HG03280 (cell line): ENCODE results near the gene MEI1.
"Not testable (repeated sequence)": the region's sequence is repeated elsewhere in the genome, so short reads cannot be mapped to it uniquely, and the experiment has no call there.

Experiments
- ATAC-seq: cut with Tn5 transposase; IDR thresholded peaks from one replicate; pipeline ENCODE4 v1.9.1; 2021; ENCODE audit warnings: mild to moderate bottlenecking, moderate library complexity; ENCODE audit not compliant: unreplicated experiment

MEI1 gene

DNA sequence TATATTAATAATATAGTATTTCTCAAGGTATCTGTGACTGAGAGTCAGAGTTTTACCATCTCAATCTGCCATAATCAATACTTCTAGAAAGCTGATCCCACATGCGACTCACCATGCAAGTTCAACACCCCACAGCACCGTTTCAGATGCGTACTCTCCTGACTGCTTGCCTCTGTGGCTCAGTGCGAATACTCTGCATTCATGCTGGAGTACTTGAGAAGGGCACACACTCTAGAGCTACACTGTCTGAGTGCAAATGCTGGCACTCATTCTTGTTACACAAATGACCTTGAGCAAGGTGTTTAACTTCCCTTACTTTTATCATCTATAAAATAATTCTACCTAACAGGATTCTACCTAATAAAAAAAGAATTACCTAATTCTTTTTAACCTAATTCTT is 23.2 kb upstream of the MEI1 start:
- ATAC-seq: no peak

DNA sequence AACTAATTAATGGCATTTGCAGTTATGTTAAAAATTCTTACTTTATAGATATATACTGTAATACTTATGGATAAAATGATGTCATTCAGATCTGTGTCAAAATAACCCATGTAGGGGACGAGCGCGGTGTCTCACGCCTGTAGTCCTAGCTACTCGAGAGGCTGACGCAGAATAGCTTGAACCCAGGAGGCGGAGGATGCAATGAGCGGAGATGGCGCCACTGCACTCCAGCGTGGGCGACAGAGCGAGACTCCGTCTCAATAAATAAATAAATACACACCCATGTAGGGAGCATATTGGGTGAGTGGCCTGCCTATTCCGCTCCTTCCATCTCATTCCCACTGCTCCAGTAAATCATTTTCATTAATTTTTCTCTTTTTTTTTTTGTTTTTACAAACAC is 17.7 kb upstream of the MEI1 start:
- no peak for ATAC-seq

DNA sequence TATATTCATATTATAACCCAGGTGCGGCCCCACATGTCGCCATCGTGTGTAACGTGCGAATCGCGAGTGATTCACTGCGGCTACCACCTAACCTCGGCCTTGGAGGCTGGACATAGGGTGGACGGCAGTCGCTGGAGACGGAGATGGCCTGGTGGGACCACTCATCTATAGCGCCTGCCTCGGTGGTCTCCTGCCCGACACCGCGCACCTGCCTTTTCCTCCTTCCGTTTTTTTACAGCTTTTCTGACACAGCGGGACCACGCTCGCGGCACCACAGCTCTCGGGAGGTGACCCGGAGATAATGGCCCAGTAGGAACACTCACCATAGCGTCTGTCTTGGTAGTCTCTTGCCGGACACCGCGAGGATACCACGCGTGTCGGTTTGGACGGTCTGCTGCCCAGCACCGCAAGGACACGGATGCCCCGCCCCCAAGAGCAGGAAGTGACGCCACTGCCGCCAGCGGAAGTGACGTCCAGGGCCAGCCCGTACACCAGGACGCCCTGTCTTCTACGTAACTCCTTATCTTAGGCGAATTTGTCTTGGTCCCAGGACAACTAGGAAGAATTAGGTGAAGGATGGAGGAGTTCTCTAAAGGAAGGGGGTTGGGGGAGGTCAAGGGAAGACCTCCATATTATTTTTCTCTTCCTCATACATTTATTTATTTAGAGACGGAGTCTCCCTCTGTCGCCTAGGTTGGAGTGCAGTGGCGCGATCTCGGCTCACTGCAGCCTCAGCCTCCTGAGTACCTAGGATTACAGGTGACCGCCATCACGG is 17.1 kb upstream of the MEI1 start:
- peak; percentile 67 for ATAC-seq

DNA sequence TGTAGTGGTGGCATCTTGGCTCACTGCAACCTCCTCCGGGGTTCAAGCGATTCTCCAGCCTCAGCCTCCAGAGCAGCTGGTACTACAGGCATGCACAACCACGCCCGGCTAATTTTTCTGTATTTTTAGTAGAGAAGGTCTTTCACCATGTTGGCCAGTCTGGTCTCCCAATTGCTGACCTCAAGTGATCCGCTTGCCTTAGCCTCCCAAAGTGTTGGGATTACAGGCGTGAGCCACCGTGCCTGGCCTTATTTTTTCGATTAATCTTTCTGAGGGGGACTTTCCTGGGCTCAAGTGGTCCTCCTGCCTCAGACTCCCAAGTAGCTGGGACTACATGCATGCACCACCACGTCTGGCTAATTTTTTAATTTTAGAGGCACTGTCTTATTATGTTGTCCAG is 16.3 kb upstream of the MEI1 start:
- ATAC-seq: no peak

DNA sequence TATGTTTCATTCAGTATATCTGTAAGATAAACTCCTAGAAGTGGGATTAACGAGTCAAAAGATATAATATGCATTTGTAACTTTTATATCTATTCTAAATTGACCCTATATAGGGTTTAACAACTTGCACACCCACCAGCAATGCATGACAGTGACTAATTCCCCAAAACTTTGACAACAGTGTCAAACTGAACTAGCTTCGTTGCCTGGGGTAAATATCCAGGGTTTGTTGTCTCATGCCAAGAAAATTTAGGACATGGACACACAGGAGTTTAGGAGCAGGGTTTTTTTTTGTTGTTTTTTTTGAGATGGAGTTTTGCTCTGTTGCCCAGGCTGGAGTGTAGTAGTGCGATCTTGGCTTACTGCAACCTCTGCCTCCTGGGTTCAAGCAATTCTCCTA is 15.7 kb upstream of the MEI1 start:
- ATAC-seq: no peak

DNA sequence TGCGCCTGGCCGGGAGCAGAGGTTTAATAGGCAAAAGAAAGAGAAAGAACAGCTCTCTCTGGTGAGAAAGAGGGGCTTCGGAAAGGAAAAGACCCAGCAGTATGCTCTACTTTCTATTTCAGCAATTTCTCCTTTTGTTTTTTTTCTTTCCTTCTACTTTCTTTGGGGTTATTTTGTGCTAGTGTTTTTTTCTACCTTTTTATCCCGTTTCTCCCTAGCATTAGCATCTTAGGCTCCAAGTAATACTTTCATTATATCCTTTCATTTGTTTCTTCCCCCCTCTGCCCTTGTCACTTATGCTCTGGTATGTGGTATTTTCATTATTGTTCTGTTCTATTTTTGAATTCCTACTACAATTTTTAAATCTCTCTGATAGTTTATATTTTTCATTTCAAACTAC is 15.1 kb upstream of the MEI1 start:
- ATAC-seq: no peak

DNA sequence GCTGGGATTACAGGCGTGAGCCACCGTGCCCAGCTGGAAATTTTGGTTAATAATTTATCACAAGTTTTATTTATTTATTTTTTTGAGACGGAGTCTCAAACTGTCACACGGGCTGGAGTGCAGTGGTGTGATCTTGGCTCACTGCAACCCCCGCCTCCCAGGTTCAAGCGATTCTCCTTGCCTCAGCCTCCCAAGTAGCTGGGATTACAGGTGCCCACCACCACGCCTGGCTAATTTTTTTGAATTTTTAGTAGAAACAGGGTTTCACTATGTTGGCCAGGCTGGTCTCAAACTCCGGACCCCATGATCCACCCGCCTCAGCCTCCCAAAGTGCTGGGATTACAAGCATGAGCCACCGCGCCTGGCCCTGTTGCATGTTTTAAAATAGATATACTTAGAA is 12.4 kb upstream of the MEI1 start:
- ATAC-seq: not testable (repeated sequence)

DNA sequence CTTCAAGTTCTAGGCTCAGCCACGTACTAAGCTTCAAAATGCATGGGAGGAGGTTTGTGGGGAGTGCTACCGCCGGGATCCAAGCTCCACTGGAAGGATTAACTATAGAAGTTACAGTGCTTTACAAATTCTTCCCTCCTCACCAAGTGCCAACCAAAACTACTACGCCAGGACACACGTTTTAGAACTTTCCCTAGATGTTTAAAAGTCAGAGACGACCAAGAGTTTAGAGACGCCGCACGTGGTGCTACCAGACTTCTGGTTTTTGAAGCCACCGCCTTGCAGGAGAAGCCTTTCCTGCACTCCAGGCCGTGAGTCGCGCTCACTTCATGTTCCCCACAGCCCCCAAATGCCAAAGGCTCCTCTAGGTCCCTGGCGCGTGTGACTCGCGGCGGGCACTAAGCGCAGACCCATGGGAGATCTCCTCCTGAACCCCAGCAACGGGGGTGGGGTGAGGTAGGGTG is 11.4 kb upstream of the MEI1 start:
- ATAC-seq: no peak

DNA sequence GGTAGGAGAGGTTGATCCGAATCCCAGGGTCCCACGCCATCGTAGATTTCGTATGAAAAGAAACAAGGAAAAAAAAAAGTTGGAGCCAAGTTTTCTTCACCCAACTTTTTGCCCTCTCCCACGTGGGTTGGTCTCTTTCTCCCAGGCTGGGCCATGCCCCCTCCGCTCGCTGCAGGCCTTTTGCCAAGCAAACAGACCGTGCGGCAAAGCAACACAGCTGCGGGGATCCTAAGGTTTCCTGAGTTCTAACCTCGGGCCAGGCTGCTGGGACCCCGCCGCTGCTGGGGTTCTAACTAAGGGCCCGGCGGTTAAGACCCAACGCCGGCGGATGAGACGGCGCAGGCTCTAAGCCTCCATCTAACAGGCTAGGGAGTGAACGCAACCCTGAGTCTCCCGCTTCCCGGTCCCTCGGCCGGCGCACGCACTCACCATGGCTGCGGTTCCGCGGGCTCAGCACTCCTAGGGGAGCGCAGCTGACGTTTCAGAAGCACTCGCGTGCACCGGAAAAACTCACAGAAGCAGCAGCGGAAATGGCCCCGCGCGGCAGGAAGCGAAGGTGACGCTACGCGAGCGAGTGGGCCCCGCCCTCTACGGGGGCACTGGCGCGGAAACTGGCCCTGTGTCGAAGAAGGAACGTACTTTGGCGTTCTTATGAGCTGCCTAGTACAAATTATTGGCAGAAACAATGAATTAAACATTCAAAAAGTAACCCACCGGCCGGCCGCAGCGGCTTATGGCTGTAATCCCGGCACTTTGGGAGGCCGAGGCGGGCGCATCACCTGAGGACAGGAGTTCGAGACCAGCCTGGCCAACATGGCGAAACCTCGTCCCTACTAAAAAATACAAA is 10.7 kb upstream of the MEI1 start, which contains the start of gene SNU13:
TSS of gene SNU13 (minus strand) at position 503 of the 847 bp plus-strand sequence. CDS start at position 432, 71 bp downstream.
- peak; percentile 93 for ATAC-seq

DNA sequence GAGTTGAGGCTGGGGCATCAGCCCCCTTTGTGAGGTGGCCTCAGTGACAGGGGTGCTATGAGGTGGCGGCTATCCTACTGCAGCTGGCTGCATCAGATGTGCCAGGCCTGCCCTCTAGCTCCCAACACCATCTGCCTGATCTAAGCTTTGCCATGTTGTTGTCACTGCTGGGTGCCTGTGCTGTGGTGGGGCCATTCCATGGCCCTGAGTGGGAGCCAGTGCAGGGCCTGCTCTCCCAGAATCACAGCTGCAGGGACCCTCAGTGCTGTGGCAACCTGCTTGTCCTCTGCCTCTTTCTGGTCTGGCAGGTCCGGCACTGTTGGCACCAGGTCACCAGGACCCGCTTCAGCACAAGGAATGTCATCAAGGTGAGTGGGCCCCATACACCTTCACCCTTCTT is 8.8 kb upstream of the MEI1 start:
- ATAC-seq: no peak

DNA sequence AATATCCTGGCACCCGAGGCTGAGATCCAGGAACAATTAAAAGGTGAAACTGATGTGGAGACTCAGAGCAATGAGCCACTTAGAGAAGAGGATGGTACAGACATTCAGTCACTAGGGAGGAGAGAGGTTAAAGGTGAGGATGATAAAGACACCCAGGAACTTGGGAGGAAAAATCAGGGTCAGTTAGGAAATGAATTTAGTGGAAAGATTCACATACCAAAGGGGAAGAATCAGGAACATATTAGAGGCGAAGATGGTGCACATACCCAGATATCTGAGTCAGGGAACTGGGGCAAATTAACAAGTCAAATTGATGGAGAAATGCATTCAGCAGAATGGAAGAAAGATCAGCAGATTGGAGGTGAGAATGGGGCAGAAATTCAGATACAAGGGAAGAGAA is 4.1 kb upstream of the MEI1 start:
- no peak for ATAC-seq

DNA sequence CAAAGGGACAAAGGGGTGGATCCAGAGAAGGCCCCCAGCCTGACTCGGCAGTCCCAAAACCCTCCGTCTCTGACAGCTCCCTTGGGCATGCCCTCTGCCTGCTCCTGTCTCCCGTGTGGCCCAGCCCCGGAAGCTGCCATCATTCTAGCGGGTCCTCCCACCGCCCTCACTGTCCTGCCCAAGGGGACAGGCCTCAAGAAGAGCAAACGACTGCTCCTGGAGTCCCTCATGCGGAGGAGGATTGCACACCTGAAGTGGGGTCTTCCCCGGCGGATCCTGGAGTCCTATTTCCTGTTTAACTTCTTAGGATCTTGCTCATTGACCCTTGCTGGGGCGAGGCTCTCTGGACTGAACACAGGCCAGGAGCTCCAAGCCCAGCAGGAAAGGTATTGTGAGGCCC is 2.6 kb upstream of the MEI1 start:
- no peak for ATAC-seq

DNA sequence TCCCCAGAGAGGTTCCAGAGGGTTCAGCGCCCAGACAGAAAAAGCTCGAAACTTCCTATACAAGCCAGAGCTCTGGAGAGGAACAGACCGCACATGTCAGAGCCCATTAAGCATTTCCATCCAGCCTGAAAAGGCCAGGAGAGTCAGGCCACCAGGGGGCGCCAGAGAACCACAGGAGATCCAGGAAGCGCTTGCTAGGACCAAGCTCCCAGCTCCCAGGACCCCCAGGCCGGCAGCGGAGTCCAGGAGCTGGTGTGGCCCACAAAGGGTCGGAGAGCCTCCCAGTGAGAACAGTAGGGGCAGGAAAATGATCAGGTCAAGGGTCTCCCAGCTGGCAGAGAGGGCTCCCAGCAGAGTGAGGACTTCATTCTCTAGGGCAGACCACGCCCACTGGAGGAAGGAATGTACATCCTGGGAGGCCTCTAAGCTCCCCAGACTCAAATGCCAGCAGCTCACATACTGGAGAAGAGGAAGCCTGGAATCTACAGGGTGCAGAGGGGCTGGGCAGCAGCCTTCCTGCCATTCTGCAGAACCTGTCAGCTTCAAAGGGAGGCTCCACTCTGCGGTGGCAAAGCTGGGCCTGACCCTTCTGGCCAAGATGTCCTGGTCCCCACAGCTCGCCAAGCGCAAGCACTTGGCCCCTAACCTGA is 2.1 kb upstream of the MEI1 start:
- no peak for ATAC-seq

DNA sequence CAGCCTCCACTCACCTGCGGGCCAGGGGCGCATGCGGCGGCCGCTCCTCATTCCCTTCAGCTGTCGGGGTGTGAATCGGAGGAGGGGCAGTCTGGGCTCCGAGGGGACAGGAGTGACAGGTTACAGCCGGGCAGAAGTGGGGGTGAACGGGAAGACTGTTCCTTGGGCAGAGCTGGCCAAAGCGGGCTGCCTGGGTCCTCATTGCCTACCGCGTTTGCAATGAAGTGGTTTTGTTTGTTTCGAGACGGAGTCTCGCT is 733 bp downstream of the MEI1 start:
- no peak for ATAC-seq

DNA sequence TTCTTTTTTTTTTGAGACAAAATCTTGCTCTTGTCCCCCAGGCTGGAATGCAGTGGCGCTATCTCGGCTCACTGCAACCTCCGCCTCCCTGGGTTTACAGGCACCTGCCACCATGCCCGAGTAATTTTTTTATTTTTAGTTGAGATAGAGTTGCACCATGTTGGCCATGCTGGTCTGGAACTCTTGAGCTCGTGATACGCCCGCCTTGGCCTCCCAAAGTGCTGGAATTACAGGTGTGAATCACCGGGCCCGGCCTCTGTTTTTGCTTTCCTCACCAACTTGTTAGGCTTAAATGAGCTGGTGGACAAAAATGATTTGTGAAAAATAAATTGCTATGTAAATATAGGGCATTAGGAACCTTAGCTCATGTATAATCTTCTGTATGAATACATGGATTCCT is 3.5 kb downstream of the MEI1 start:
- no peak for ATAC-seq

DNA sequence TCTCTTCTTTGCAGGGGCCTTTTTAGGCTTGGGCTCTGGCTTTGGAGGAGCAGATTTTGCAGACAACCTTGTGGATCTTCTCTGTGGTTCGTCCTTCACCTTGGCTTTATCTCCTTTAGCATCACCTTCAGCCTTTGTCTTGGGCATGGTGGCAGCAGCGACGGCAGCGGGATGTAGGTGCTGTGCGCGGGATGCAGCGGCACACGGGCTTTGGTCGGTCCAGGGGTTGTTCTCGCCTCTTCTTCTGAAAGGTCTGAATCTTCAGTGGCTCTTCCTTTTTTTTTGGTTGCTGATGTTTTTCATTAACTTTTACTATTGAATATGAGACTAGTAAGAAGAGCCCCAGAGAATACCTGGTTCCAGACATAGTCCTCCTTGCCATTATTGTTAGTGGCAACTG is 10.0 kb downstream of the MEI1 start:
- ATAC-seq: no peak

DNA sequence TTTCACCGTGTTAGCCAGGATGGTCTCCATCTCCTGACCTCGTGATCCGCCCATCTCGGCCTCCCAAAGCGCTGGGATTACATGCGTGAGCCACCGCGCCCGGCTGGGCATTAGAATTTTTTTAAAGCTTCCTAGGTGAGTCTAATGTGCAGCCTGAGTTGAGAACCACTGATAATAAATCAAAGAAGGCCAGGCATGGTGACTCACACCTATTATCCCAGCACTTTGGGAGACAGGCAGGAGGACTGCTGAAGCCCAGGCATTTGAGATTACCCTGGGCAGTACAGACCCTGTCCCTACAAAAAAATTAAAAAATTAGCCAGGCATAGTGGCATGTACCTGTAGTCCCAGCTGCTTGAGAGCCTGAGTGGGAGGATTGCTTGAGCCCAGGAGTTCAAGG is 13.7 kb downstream of the MEI1 start:
- ATAC-seq: no peak

DNA sequence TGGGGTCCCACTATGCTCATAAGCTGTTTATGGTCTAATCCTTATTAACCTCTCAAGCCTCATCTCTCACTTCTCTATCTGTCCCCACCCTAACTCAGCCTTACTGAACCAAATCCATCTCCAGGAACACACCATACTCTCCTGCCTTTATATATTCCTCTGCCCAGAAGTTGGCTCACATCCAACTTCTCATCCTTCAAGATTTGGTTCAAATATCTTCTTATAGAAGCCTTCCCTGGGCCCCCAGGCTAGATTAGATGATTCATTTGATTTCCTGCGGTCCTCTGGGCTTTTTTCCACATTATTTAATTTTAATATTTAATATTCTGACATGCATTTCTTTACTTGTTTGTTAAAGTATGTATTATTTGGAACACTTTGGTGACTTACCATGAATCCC is 23.2 kb downstream of the MEI1 start:
- no peak for ATAC-seq

DNA sequence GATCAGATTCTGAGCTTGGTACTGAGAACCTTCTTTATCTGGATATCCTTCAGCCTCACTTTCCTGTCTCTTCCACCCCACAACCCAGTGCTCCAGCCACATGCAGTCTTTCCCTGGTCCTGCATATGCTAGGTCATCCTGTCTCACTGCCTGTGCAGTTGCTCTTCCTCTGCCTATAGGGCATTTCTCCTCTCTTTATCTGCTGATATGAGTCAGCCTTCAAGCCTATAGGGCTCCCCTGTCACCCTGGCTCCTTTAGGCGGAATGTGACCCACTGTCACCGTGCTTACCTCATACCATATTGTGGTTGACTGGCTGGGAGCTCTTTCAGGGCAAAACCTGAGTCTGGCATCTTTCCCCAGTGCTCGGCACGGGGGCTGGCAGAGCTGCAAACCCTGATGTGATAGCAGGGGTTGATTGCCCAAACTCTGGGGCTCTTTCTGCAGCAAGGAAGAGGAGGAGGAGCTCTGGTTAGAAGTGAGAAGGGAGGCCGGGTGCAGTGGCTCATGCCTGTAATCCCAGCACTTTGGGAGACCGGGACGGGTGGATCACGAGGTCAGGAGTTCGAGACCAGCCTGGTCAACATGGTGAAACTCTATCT is 26.3 kb downstream of the MEI1 start:
- ATAC-seq: no peak

DNA sequence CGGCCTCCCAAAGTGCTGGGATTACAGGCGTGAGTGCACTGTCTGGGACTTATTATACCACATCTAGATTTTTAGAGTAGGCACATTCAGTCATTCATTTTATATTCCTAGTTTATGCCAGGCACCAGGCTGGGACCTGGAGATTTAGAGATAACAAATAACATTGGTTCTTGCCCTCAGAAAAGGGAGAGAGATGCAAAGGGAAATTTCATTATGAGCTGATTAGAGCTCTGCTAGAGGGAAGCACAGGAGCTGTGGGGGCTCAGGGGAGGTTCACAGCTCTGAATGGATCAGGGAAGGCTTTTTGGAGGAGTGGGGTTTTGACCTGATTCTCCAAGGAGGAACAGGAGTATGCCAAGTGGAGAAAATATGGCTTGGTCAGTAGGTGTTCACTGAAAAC is 32.3 kb downstream of the MEI1 start:
- no peak for ATAC-seq

DNA sequence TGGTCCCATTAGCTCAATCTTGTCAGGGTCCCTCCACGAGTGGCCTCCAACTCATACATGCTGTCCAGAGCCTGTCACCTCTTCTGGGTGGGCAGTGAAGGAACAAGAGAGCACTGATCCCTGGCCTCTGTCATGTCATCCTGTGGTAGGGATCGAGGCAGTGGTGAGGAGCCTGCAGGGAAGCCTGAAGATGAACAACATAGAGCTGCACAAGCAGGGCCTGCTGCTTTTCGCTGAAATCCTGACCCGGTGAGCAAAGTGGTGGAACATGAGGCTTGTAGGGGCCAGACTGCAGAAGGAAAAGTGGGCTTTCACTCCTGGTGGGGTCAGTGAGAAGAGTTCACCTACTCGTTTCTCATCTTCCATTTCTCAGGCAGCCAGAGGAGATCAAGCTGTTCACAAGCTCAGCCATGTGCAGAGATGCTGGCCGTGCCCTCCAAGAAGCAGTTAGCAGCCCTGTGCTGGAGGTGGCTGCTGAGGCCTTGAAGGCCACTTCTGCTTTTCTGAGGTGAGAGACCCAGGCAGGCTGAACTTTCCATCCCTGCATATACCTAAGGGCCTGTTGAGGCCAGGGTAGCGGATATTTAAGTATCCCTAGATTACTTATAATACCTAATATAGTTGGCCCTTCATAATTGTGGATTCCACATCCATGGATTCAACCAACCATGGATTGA is 32.9 kb downstream of the MEI1 start:
- no peak for ATAC-seq
